ENCODE data around the gene OXSR1.

Gene OXSR1

GRCh38 chr3:38142959-38143358 lies 22.4 kb upstream of the OXSR1 start:
- H3K36me3 ChIP-seq (ENCODE audit: control insufficient read depth in 1 of 2, insufficient read depth in 2 of 2, low read length in 2 of 2) = peaks cover 19 to 23% of the 10 kb centered on the region in 2 donors
- H3K9me3 ChIP-seq (ENCODE audit: control insufficient read depth in 1 of 2, low read length in 2 of 2) = peaks cover 0 to 2% of the 10 kb centered on the region in 2 donors
- H3K27ac ChIP-seq (ENCODE audit: low read depth, low read length) = no peak overlapping the region
- H3K9ac ChIP-seq (ENCODE audit: low read depth in 1 of 2, low read length in 2 of 2) = no peak overlapping the region
- no peak overlapping the region for H3K4me3 ChIP-seq (ENCODE audit: low read depth in 1 of 2, low read length in 2 of 2)
- H3K4me1 ChIP-seq (ENCODE audit: control insufficient read depth in 1 of 2, insufficient read depth in 2 of 2, low read length in 2 of 2) = peaks cover 23% of the 10 kb centered on the region in 2 donors
- H3K27me3 ChIP-seq (ENCODE audit: control insufficient read depth in 1 of 2, insufficient read depth in 2 of 2, low read length in 2 of 2) = no peaks in the 10 kb centered on the region

GRCh38 chr3:38143511-38143910 lies 21.8 kb upstream of the OXSR1 start:
- Histone ChIP-seq H3K36me3 (ENCODE audit: control insufficient read depth in 1 of 2, insufficient read depth in 2 of 2, low read length in 2 of 2) (peaks cover 19 to 23% of the 10 kb centered on the region in 2 donors), H3K27me3 (ENCODE audit: control insufficient read depth in 1 of 2, insufficient read depth in 2 of 2, low read length in 2 of 2) (no peaks in the 10 kb centered on the region), H3K4me1 (ENCODE audit: control insufficient read depth in 1 of 2, insufficient read depth in 2 of 2, low read length in 2 of 2) (peaks cover 20 to 21% of the 10 kb centered on the region in 2 donors), H3K9ac (ENCODE audit: low read depth in 1 of 2, low read length in 2 of 2) (no peak overlapping the region), H3K4me3 (ENCODE audit: low read depth in 1 of 2, low read length in 2 of 2) (no peak overlapping the region), H3K9me3 (ENCODE audit: control insufficient read depth in 1 of 2, low read length in 2 of 2) (peaks cover 0 to 2% of the 10 kb centered on the region in 2 donors), H3K27ac (ENCODE audit: low read depth, low read length) (no peak overlapping the region)

- Histone ChIP-seq H3K9ac (ENCODE audit: low read depth in 1 of 2, low read length in 2 of 2) (no peak overlapping the region), H3K27ac (ENCODE audit: low read depth, low read length) (no peak overlapping the region), H3K4me3 (ENCODE audit: low read depth in 1 of 2, low read length in 2 of 2) (no peak overlapping the region), H3K4me1 (ENCODE audit: control insufficient read depth in 1 of 2, insufficient read depth in 2 of 2, low read length in 2 of 2) (peaks cover 0 to 4% of the 10 kb centered on the region in 2 donors), H3K27me3 (ENCODE audit: control insufficient read depth in 1 of 2, insufficient read depth in 2 of 2, low read length in 2 of 2) (no peaks in the 10 kb centered on the region), H3K36me3 (ENCODE audit: control insufficient read depth in 1 of 2, insufficient read depth in 2 of 2, low read length in 2 of 2) (peaks cover 9 to 11% of the 10 kb centered on the region in 2 donors), H3K9me3 (ENCODE audit: control insufficient read depth in 1 of 2, low read length in 2 of 2) (peaks cover 0 to 2% of the 10 kb centered on the region in 2 donors)
Measured at GRCh38 chr3:38146504-38146903, 18.8 kb upstream of the OXSR1 start.

- Histone ChIP-seq H3K27ac (ENCODE audit: low read depth, low read length) (no peak overlapping the region), H3K36me3 (ENCODE audit: control insufficient read depth in 1 of 2, insufficient read depth in 2 of 2, low read length in 2 of 2) (peaks cover 0 to 2% of the 10 kb centered on the region in 2 donors), H3K9me3 (ENCODE audit: control insufficient read depth in 1 of 2, low read length in 2 of 2) (peaks cover 0 to 2% of the 10 kb centered on the region in 2 donors), H3K9ac (ENCODE audit: low read depth in 1 of 2, low read length in 2 of 2) (no peak overlapping the region), H3K4me1 (ENCODE audit: control insufficient read depth in 1 of 2, insufficient read depth in 2 of 2, low read length in 2 of 2) (peaks cover 0 to 10% of the 10 kb centered on the region in 2 donors), H3K27me3 (ENCODE audit: control insufficient read depth in 1 of 2, insufficient read depth in 2 of 2, low read length in 2 of 2) (no peaks in the 10 kb centered on the region), H3K4me3 (ENCODE audit: low read depth in 1 of 2, low read length in 2 of 2) (no peak overlapping the region)
Measured at GRCh38 chr3:38147421-38147820, 17.9 kb upstream of the OXSR1 start.

GRCh38 chr3:38148311-38148882 lies 16.9 kb upstream of the OXSR1 start:
- Histone ChIP-seq H3K36me3 (ENCODE audit: control insufficient read depth in 1 of 2, insufficient read depth in 2 of 2, low read length in 2 of 2) (no peaks in the 10 kb centered on the region), H3K27ac (ENCODE audit: low read depth, low read length) (no peak overlapping the region), H3K4me3 (ENCODE audit: low read depth in 1 of 2, low read length in 2 of 2) (no peak overlapping the region), H3K27me3 (ENCODE audit: control insufficient read depth in 1 of 2, insufficient read depth in 2 of 2, low read length in 2 of 2) (no peaks in the 10 kb centered on the region), H3K4me1 (ENCODE audit: control insufficient read depth in 1 of 2, insufficient read depth in 2 of 2, low read length in 2 of 2) (peaks cover 0 to 10% of the 10 kb centered on the region in 2 donors), H3K9me3 (ENCODE audit: control insufficient read depth in 1 of 2, low read length in 2 of 2) (peaks cover 0 to 2% of the 10 kb centered on the region in 2 donors), H3K9ac (ENCODE audit: low read depth in 1 of 2, low read length in 2 of 2) (no peak overlapping the region)

GRCh38 chr3:38149708-38150107 lies 15.6 kb upstream of the OXSR1 start:
- Histone ChIP-seq H3K9ac (ENCODE audit: low read depth in 1 of 2, low read length in 2 of 2) (no peak overlapping the region), H3K4me3 (ENCODE audit: low read depth in 1 of 2, low read length in 2 of 2) (no peak overlapping the region), H3K9me3 (ENCODE audit: control insufficient read depth in 1 of 2, low read length in 2 of 2) (peaks cover 0 to 2% of the 10 kb centered on the region in 2 donors), H3K27me3 (ENCODE audit: control insufficient read depth in 1 of 2, insufficient read depth in 2 of 2, low read length in 2 of 2) (no peaks in the 10 kb centered on the region), H3K36me3 (ENCODE audit: control insufficient read depth in 1 of 2, insufficient read depth in 2 of 2, low read length in 2 of 2) (no peaks in the 10 kb centered on the region), H3K27ac (ENCODE audit: low read depth, low read length) (no peak overlapping the region), H3K4me1 (ENCODE audit: control insufficient read depth in 1 of 2, insufficient read depth in 2 of 2, low read length in 2 of 2) (peaks cover 0 to 11% of the 10 kb centered on the region in 2 donors)

- peaks cover 0 to 15% of the 10 kb centered on the region in 2 donors for H3K4me1 ChIP-seq (ENCODE audit: control insufficient read depth in 1 of 2, insufficient read depth in 2 of 2, low read length in 2 of 2)
- no peak overlapping the region for H3K27ac ChIP-seq (ENCODE audit: low read depth, low read length)
- no peaks in the 10 kb centered on the region for H3K27me3 ChIP-seq (ENCODE audit: control insufficient read depth in 1 of 2, insufficient read depth in 2 of 2, low read length in 2 of 2)
- H3K9ac ChIP-seq (ENCODE audit: low read depth in 1 of 2, low read length in 2 of 2) = no peak overlapping the region
- H3K36me3 ChIP-seq (ENCODE audit: control insufficient read depth in 1 of 2, insufficient read depth in 2 of 2, low read length in 2 of 2) = no peaks in the 10 kb centered on the region
- H3K9me3 ChIP-seq (ENCODE audit: control insufficient read depth in 1 of 2, low read length in 2 of 2) = peaks cover 0 to 2% of the 10 kb centered on the region in 2 donors
- no peak overlapping the region for H3K4me3 ChIP-seq (ENCODE audit: low read depth in 1 of 2, low read length in 2 of 2)
Measured at GRCh38 chr3:38150780-38151528, 14.4 kb upstream of the OXSR1 start.

GRCh38 chr3:38151667-38152265 lies 13.6 kb upstream of the OXSR1 start:
- H3K36me3 ChIP-seq (ENCODE audit: control insufficient read depth in 1 of 2, insufficient read depth in 2 of 2, low read length in 2 of 2) = no peaks in the 10 kb centered on the region
- no peak overlapping the region for H3K4me3 ChIP-seq (ENCODE audit: low read depth in 1 of 2, low read length in 2 of 2)
- no peak overlapping the region for H3K27ac ChIP-seq (ENCODE audit: low read depth, low read length)
- H3K4me1 ChIP-seq (ENCODE audit: control insufficient read depth in 1 of 2, insufficient read depth in 2 of 2, low read length in 2 of 2) = peaks cover 0 to 15% of the 10 kb centered on the region in 2 donors
- H3K9ac ChIP-seq (ENCODE audit: low read depth in 1 of 2, low read length in 2 of 2) = no peak overlapping the region
- no peaks in the 10 kb centered on the region for H3K9me3 ChIP-seq (ENCODE audit: control insufficient read depth in 1 of 2, low read length in 2 of 2)
- no peaks in the 10 kb centered on the region for H3K27me3 ChIP-seq (ENCODE audit: control insufficient read depth in 1 of 2, insufficient read depth in 2 of 2, low read length in 2 of 2)

GRCh38 chr3:38152609-38153008 lies 12.7 kb upstream of the OXSR1 start:
- no peak overlapping the region for H3K9ac ChIP-seq (ENCODE audit: low read depth in 1 of 2, low read length in 2 of 2)
- no peaks in the 10 kb centered on the region for H3K27me3 ChIP-seq (ENCODE audit: control insufficient read depth in 1 of 2, insufficient read depth in 2 of 2, low read length in 2 of 2)
- peaks cover 0 to 15% of the 10 kb centered on the region in 2 donors for H3K4me1 ChIP-seq (ENCODE audit: control insufficient read depth in 1 of 2, insufficient read depth in 2 of 2, low read length in 2 of 2)
- H3K27ac ChIP-seq (ENCODE audit: low read depth, low read length) = no peak overlapping the region
- H3K36me3 ChIP-seq (ENCODE audit: control insufficient read depth in 1 of 2, insufficient read depth in 2 of 2, low read length in 2 of 2) = no peaks in the 10 kb centered on the region
- no peak overlapping the region for H3K4me3 ChIP-seq (ENCODE audit: low read depth in 1 of 2, low read length in 2 of 2)
- H3K9me3 ChIP-seq (ENCODE audit: control insufficient read depth in 1 of 2, low read length in 2 of 2) = no peaks in the 10 kb centered on the region

GRCh38 chr3:38153221-38153620 lies 12.1 kb upstream of the OXSR1 start:
- Histone ChIP-seq H3K36me3 (ENCODE audit: control insufficient read depth in 1 of 2, insufficient read depth in 2 of 2, low read length in 2 of 2) (no peaks in the 10 kb centered on the region), H3K27me3 (ENCODE audit: control insufficient read depth in 1 of 2, insufficient read depth in 2 of 2, low read length in 2 of 2) (no peaks in the 10 kb centered on the region), H3K9me3 (ENCODE audit: control insufficient read depth in 1 of 2, low read length in 2 of 2) (no peaks in the 10 kb centered on the region), H3K4me3 (ENCODE audit: low read depth in 1 of 2, low read length in 2 of 2) (no peak overlapping the region), H3K9ac (ENCODE audit: low read depth in 1 of 2, low read length in 2 of 2) (no peak overlapping the region), H3K27ac (ENCODE audit: low read depth, low read length) (no peak overlapping the region), H3K4me1 (ENCODE audit: control insufficient read depth in 1 of 2, insufficient read depth in 2 of 2, low read length in 2 of 2) (peaks cover 0 to 15% of the 10 kb centered on the region in 2 donors)
